A549 (cell line): ENCODE results near the gene LIN7A.

Experiments
- CTCF ChIP-seq: fragments of >200 bp; sonication (Bioruptor Twin); formaldehyde crosslinking; IDR thresholded peaks from 3 replicates; pipeline ENCODE4 v1.5.1; 2016
- EP300 ChIP-seq, 2 experiments: fragments of >200 bp; sonication (Bioruptor Twin); formaldehyde crosslinking; IDR thresholded peaks; 2 replicates in 1 of 2; 3 replicates in 1 of 2; pipeline ENCODE4 v1.6.1; 2016 to 2017
- HMGXB4 ChIP-seq: fragments of 250-450 bp; sonication (Bioruptor Pico); IDR thresholded peaks from 2 replicates; pipeline ENCODE4 v1.5.0; 2021; ENCODE audit warnings: mild to moderate bottlenecking, moderate library complexity, borderline replicate concordance
- HOXB13 ChIP-seq: fragments of 250-450 bp; sonication (Bioruptor Pico); IDR thresholded peaks from 2 replicates; pipeline ENCODE4 v1.5.0; 2020; ENCODE audit warnings: low read depth, mild to moderate bottlenecking, moderate library complexity
- HOXB5 ChIP-seq: fragments of 250-450 bp; sonication (Bioruptor Pico); IDR thresholded peaks from 2 replicates; pipeline ENCODE4 v1.5.0; 2020; ENCODE audit warnings: mild to moderate bottlenecking, moderate library complexity
- PBX3 ChIP-seq: IDR thresholded peaks from 2 replicates; pipeline ENCODE4 v1.6.1; 2012
- POLR2A ChIP-seq: IDR thresholded peaks from 2 replicates; pipeline ENCODE4 v1.6.1; 2012; ENCODE audit warnings: mild to moderate bottlenecking, low read length
- RAD21 ChIP-seq, 2 experiments: fragments of >200 bp in 1 of 2; sonication (Bioruptor Twin) in 1 of 2; formaldehyde crosslinking in 1 of 2; IDR thresholded peaks in 1 of 2; conservative IDR thresholded peaks in 1 of 2; 2 replicates in 1 of 2; 3 replicates in 1 of 2; pipeline ENCODE4 v1.6.1; 2012 to 2018; ENCODE audit warnings: inconsistent platforms in 1 of 2
- REST ChIP-seq: fragments of 200-600 bp; sonication (generic); IDR thresholded peaks from 2 replicates; pipeline ENCODE4 v1.6.1; 2016; ENCODE audit warnings: antibody characterized with exemption, mild to moderate bottlenecking, moderate library complexity
- RNF2 ChIP-seq: fragments of 200-600 bp; sonication (generic); IDR thresholded peaks from 2 replicates; pipeline ENCODE4 v1.6.1; 2016; ENCODE audit warnings: low read depth, mild to moderate bottlenecking, antibody characterized with exemption, moderate library complexity, borderline replicate concordance
- TFCP2L1 ChIP-seq: fragments of 250-450 bp; sonication (Bioruptor Pico); IDR thresholded peaks from 2 replicates; pipeline ENCODE4 v1.5.0; 2021; ENCODE audit warnings: mild to moderate bottlenecking
- ZFP36 ChIP-seq: fragments of 450-650 bp; IDR thresholded peaks from 2 replicates; pipeline ENCODE4 v1.6.1; 2014; ENCODE audit warnings: borderline replicate concordance; ENCODE audit not compliant: partially characterized antibody

GRCh38 chr12:80952443-80952842 lies 14.7 kb upstream of the LIN7A start:
- TF ChIP-seq TFCP2L1 (CRISPR knock-in tag) (no peak), POLR2A (no peak), REST (no peak), HOXB13 (CRISPR knock-in tag) (no peak), CTCF (no peak), HOXB5 (CRISPR knock-in tag) (no peak), EP300 (IDR thresholded peaks at IDR 0.05) (no peak), ZFP36 (no peak), HMGXB4 (CRISPR knock-in tag) (no peak), RAD21 (conservative IDR thresholded peaks at IDR 0.05 in 1 of 2, IDR thresholded peaks at IDR 0.05 in 1 of 2) (no peak), PBX3 (no peak), RNF2 (no peak)
